H1 (cell line): ENCODE results near the gene LDAH.

Experiments
- CEBPB ChIP-seq: IDR thresholded peaks from 2 replicates; pipeline ENCODE4 v1.6.1; 2012; ENCODE audit warnings: low read depth, low read length
- EGR1 ChIP-seq: IDR thresholded peaks from 2 replicates; pipeline ENCODE4 v1.6.1; 2011; ENCODE audit warnings: low read depth, low read length, borderline replicate concordance
- POLR2A ChIP-seq, 2 experiments: IDR thresholded peaks; 1 replicate in 1 of 2; 2 replicates in 1 of 2; pipeline ENCODE4 v1.6.1; 2011; ENCODE audit warnings: low read depth in 2 of 2, low read length in 2 of 2, mild to moderate bottlenecking in 2 of 2; ENCODE audit errors: control extremely low read depth in 1 of 2
- SIRT6 ChIP-seq: IDR thresholded peaks from one replicate; pipeline ENCODE4 v1.7.1; 2012; ENCODE audit warnings: low read length, inconsistent platforms
- TAF1 ChIP-seq: IDR thresholded peaks from 2 replicates; pipeline ENCODE4 v1.6.1; 2011; ENCODE audit warnings: mild to moderate bottlenecking, low read depth, low read length
- TF ChIP-seq, protein P1 (sequence below), 3 experiments: IDR thresholded peaks; 1 replicate in 2 of 3; 2 replicates in 1 of 3; pipeline versions ENCODE4 v1.5.1 to v1.6.1; 2011; ENCODE audit warnings: low read length in 3 of 3, mild to moderate bottlenecking in 3 of 3, inconsistent platforms in 2 of 3, low read depth in 1 of 3, moderate library complexity in 1 of 3; ENCODE audit not compliant: insufficient read depth in 1 of 3; ENCODE audit errors: control extremely low read depth in 1 of 3

DNA sequence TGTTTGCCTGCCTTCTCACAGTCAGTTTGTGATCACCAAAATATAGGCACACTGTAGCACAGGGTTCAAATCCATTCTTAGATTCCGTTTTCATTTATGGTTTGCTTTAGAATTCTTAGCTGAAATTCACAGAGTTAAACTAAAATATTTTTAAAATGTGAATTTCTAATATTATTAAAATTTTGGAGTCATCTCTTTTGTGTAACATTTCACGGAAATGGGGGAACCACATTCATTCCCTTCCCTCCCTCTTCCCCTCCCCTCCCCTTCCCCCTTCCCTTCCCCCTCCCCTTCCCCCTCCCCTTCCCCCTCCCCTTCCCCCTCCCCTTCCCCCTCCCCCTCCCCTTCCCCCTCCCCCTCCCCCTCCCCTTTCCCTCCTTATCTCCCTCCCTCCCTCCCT, 11.4 kb upstream of the LDAH start:
- TF ChIP-seq SIRT6 (no peak), TAF1 (no peak), EGR1 (no peak), POLR2A (IDR thresholded peaks at IDR 0.05; ENCODE audit: control extremely low read depth in 1 of 2, low read depth in 2 of 2, low read length in 2 of 2) (no peak), CEBPB (no peak)
- TF ChIP-seq, protein P1, sequence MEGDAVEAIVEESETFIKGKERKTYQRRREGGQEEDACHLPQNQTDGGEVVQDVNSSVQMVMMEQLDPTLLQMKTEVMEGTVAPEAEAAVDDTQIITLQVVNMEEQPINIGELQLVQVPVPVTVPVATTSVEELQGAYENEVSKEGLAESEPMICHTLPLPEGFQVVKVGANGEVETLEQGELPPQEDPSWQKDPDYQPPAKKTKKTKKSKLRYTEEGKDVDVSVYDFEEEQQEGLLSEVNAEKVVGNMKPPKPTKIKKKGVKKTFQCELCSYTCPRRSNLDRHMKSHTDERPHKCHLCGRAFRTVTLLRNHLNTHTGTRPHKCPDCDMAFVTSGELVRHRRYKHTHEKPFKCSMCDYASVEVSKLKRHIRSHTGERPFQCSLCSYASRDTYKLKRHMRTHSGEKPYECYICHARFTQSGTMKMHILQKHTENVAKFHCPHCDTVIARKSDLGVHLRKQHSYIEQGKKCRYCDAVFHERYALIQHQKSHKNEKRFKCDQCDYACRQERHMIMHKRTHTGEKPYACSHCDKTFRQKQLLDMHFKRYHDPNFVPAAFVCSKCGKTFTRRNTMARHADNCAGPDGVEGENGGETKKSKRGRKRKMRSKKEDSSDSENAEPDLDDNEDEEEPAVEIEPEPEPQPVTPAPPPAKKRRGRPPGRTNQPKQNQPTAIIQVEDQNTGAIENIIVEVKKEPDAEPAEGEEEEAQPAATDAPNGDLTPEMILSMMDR (IDR thresholded peaks at IDR 0.05; ENCODE audit: control extremely low read depth in 1 of 3, insufficient read depth in 1 of 3, low read depth in 1 of 3, low read length in 3 of 3) = no peak
